GM19035 (cell line): ENCODE results near the gene MED13L.

ENCODE experiments used
- ATAC-seq: cut with Tn5 transposase; IDR thresholded peaks from one replicate; pipeline ENCODE4 v1.9.1; 2021; ENCODE audit not compliant: unreplicated experiment

The MED13L gene

DNA sequence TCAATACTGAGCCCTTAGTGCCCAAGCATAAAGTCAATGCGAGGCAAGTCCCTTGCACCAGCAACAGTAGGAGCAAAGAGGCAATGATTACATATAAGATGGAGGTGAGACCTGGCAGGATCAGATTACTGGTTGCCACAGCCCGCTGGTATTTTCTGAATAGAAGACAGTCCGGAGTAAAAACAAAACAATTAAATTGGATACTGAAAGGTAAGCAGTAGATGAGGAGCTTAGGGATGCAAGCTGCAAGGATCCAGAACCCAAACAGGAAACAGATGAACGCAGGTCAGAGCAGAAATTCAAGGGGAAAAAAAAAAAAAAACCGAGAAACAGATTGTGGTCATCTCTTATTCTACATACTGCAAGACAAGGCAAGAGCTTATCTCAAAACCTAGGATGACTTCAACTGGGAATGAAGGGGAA is 119.6 kb downstream of the MED13L start:
- ATAC-seq, result no peak

DNA sequence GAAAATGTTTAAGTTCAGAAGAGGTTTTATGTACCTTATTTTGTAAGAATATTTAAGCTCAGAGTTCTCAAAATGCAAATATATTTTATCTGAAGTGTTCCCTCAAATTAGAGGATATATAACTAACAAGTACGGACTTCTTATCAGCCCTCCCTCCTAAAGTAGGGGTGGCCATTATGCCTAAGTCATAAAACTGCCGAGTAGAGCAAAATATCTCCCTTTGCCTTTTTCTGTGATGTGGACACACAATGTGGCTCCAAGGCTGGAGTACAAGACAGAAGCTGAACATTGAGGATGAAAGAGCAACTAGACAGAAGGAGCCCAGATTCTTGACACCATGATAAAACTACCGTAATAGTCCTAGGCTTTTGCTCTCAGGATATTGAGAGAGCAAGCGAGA is 120.9 kb downstream of the MED13L start:
- no peak for ATAC-seq

GRCh38 chr12:116155383-116155782 is 122.1 kb downstream of the MED13L start:
- no peak for ATAC-seq

DNA sequence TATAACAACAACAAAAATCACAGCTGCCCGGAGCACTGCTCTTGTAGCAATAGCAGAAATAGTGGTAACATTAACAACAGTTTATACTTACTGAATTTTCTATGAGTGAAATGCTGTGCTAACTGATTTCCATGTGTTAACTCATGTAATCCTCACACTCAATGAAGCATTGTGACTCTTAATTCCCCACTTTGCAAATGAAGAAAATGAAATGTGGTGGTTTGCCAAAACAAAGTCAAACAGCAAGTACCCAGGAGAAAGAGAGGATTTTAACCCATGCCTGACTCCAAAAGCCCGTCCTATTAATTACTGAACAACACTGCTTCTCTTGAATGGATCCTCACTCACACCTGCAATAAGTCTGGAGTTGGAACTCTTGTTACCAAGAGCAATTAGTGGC is 123.5 kb downstream of the MED13L start:
- ATAC-seq, result no peak

- ATAC-seq, result no peak
These were observed 124.4 kb downstream of the MED13L start for GRCh38 chr12:116153113-116153512.

DNA sequence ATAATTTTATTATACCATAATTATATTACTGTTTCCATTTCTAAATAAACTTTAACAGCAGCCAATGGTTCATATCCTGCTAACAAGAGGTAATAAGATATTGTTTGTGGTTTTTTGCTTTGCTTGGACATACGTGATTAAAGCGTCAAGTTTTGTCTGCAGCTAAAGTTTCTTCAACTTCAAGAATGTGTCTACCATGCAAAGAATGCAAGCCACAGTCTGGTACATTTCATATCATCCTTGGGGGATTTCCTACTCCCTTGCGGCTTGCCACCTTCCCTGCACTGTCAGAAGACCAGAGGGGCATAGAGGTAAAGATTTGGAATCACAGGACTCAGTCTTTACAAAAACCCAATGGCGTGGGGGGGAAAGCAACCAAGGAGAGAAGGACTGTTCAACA is 125.2 kb downstream of the MED13L start:
- ATAC-seq, result no peak

GRCh38 chr12:116150452-116150851 is 127.0 kb downstream of the MED13L start:
- ATAC-seq, result no peak

- no peak for ATAC-seq
These were observed 127.5 kb downstream of the MED13L start for GRCh38 chr12:116150001-116150400.

GRCh38 chr12:116148844-116149243 is 128.6 kb downstream of the MED13L start:
- no peak for ATAC-seq

DNA sequence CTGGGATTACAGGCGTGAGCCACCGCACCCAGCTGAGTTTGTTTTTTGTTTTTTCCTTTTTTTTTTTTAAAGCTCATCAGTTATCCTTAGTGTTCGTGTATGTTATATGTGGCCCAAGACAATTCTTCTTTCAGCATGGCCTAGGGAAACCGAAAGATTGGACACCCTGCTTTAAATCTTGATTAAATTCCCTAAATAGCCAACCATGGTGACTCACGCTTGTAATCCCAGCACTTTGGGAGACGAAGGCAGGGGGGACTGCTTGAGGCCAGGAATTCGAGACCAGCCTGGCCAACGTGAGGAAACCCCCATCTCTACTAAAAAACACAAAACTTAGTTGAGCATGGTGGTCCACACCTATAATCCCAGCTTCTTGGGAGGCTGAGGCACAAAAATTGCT is 131.1 kb downstream of the MED13L start:
- no peak for ATAC-seq

DNA sequence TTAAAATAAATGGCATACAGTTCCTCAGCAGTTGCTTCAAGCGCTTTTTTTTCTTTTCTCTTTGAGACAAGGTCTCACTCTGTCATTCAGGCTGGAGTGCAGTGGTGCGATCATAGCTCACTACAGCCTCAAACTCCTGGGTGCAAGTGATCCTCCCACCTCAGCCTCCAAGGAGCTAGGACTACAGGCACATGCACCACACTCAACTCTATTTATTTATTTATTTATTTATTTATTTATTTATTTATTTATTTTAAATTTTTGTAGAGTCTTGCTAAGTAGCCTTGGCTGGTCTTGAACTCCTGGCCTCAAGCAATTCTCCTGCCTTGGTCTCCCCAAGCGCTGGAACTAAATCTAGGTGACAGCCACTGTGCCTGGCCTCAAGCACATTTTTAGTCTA is 132.0 kb downstream of the MED13L start:
- ATAC-seq, result no peak

GRCh38 chr12:116144384-116144783 is 133.1 kb downstream of the MED13L start:
- no peak for ATAC-seq

GRCh38 chr12:116143909-116144308 is 133.6 kb downstream of the MED13L start:
- no peak for ATAC-seq

- no peak for ATAC-seq
These were observed 134.3 kb downstream of the MED13L start for GRCh38 chr12:116142936-116143898.

DNA sequence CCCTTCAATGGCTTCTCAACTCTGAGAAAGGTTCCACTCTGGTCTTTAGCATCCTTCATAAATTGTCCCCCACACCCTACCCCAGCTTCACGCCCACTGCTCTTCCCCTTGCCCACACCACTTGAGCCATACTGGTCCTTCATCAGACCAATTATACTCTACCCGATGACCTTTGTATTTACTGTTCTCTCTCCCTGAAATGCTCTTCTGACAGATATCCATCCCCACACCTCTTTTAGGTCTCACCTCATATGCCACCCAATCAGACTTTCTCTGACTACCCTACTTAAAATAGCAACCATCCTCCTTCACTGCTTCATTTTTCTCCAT is 135.7 kb downstream of the MED13L start:
- no peak for ATAC-seq

GRCh38 chr12:116141110-116141832 is 136.2 kb downstream of the MED13L start:
- no peak for ATAC-seq

DNA sequence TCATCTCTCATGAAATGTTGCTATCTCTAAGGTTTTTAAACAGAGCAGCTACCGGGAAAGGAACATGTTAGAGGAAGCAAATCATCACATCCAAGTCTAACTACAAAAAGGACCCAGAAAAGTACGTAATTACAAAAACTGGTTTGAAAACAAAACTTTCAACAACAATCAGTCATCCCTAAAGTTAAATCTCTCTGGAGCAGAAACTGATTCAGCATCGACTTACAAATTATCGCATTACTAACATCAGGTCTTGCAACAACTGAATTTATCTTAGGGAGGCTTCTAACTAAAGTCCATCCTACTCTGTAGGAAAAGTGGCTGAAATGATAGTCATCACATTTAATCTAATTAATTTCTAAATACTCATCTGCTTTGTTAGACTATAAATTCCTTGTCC is 137.0 kb downstream of the MED13L start:
- ATAC-seq, result no peak

- no peak for ATAC-seq
These were observed 138.7 kb downstream of the MED13L start for GRCh38 chr12:116138781-116139180.

DNA sequence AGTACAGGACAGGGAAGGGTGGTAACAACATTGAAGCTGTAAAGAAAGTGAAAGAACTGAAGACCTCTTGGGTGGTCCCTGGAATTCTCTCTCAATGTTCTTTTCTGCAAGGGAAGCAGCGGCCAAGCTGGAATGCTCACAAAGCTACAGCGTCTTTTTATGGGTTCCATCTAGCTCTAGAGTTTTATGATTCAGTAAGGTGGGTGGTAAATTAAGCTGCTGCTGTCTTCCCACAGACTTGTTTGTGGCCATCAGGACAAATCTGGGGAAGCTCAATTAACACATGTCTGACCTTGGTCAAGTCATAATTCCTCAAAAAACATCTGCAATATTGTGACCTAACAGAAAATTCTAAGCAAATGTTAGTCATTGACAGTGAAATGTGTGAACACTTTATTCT is 139.1 kb downstream of the MED13L start:
- ATAC-seq, result no peak

DNA sequence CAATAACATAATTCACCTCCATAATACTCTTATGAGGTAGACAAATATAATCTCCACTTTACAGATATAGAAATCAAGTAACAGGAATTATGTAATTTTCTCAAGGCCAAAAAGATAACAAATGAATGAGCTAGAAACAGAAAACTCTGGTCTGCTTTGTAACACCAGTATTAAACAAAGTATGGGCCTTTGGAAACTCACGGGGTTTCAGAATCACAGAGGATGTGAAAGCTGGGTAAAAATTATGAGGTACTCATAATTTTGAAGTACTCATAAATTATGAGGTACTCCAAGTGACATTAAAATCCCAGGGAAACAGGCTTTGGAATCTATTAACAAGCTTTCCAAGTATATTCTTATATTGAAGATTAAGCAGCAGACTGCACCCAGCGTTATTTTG is 140.2 kb downstream of the MED13L start:
- no peak for ATAC-seq

DNA sequence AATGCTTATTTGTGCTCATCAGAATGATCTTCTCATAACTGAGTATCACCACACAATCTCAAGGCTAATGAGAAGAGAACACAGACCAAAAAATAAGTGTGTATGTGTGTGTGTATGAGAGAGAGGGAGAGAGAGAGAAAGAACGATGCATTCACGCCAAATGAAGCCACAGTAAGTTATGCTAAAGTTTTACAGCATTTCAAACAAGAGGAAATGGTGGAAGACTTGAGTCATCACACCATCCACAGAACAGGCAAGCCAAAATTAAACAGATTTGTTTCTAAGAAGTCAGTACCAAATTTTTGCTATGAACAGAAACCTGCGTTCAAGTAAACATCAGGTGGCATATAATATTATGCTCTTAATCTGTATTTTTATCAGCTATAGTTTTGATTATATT is 141.2 kb downstream of the MED13L start:
- ATAC-seq, result no peak

DNA sequence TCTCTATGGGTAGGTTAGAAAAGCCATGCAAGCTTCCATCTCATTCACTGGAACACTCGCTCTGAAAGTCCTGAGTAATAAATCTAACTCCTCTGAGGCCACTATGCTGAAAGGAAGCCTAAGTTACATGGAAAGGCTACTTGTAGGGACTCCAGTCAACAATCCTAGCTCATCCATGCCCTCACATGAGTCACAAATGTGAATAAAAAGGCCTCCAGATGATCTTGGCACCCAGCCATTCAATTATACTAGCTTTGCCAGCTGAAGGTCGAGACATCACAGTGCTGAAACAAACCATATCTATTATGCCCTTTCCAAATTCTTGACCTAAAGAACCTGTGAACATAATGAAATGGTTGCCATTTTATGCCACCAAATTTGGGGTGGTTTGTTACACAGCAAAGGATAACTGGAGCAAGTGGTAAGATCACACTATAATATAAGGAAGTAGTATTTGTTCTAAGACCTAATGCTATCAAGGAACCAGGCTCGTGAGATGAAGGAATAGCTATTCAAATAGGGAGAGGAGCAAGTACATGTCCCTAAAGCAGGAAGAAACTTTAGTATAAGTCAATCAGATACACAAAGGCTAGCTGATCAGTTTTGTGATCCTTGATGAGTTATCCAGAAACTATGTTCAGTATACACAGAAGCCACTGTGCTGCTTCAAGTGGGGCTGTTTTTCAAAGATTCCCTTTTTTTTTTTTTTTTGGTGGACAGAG is 142.1 kb downstream of the MED13L start:
- ATAC-seq, result no peak
